ENCODE data around the gene AGBL1. TPM values are rescaled to one million over a fixed set of nuclear protein-coding genes. Genes with fewer than 3 reads are reported as not detected.

Gene AGBL1
- polyA plus RNA-seq, 1 donor (not counting 4 experiments of a cell fraction or from before 2014, with no cell fraction given): not detected

DNA sequence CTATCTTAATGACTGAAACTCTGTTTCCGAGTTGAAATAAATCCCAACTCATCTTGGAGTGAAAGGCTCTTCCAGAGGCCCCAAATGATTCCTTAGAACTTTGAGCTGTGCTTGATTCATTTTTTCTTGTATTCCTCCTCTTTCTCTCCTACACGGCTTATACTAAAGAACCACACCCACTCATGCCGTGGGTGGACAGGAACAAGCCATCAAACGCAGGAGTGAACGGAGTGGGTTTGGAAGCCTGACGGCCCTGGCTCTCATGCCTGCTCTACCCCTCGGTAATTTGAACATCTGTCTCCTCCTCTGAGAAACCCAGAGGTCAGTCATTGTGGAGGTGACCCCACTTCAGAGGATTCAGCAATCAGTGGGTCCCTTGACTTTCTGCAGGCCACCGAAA lies 236.5 kb downstream of the AGBL1 start:
- DNase-seq (ENCODE audit: low read depth, low spot score): no peak
- H3K79me2 ChIP-seq (ENCODE audit: control insufficient read depth, insufficient read depth, low read length): no peaks in the 10 kb centered on the region
- H4K20me1 ChIP-seq (ENCODE audit: control insufficient read depth, extremely low read depth, insufficient read depth, low read length): no peaks in the 10 kb centered on the region
- H2AFZ ChIP-seq (ENCODE audit: control insufficient read depth, low read length): no peak overlapping the region
- no peak overlapping the region for H3K27ac ChIP-seq (ENCODE audit: control insufficient read depth, insufficient read depth, low read length)
- H3K4me1 ChIP-seq (ENCODE audit: control insufficient read depth, extremely low read depth, insufficient read depth, low read length): no peaks in the 10 kb centered on the region
- H3K9ac ChIP-seq (ENCODE audit: control insufficient read depth, extremely low read depth, insufficient read depth, low read length): no peak overlapping the region
- no peaks in the 10 kb centered on the region for H3K27me3 ChIP-seq (ENCODE audit: control insufficient read depth, extremely low read depth, insufficient read depth, low read length)
- H3K4me2 ChIP-seq (ENCODE audit: control insufficient read depth, extremely low read depth, insufficient read depth, low read depth, low read length): no peak overlapping the region
- no peaks in the 10 kb centered on the region for H3K9me3 ChIP-seq (ENCODE audit: control insufficient read depth, low read depth, low read length)
- TF ChIP-seq, protein P1, sequence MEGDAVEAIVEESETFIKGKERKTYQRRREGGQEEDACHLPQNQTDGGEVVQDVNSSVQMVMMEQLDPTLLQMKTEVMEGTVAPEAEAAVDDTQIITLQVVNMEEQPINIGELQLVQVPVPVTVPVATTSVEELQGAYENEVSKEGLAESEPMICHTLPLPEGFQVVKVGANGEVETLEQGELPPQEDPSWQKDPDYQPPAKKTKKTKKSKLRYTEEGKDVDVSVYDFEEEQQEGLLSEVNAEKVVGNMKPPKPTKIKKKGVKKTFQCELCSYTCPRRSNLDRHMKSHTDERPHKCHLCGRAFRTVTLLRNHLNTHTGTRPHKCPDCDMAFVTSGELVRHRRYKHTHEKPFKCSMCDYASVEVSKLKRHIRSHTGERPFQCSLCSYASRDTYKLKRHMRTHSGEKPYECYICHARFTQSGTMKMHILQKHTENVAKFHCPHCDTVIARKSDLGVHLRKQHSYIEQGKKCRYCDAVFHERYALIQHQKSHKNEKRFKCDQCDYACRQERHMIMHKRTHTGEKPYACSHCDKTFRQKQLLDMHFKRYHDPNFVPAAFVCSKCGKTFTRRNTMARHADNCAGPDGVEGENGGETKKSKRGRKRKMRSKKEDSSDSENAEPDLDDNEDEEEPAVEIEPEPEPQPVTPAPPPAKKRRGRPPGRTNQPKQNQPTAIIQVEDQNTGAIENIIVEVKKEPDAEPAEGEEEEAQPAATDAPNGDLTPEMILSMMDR (optimal IDR thresholded peaks at IDR 0.05 in 1 of 3, IDR thresholded peaks at IDR 0.05 in 1 of 3, conservative IDR thresholded peaks at IDR 0.05 in 1 of 3; ENCODE audit: extremely low read depth in 1 of 3, insufficient read depth in 2 of 3, low read length in 3 of 3): no peak
- no peak for TF ChIP-seq EZH2 (IDR thresholded peaks at IDR 0.05; ENCODE audit: low read length)
- FAIRE-seq: no peak
- H3K36me3 ChIP-seq (ENCODE audit: control insufficient read depth in 2 of 2, extremely low read depth in 1 of 2, insufficient read depth in 2 of 2, low read length in 2 of 2): no peaks in the 10 kb centered on the region
- no peaks in the 10 kb centered on the region for H3K9me1 ChIP-seq (ENCODE audit: control insufficient read depth, extremely low read depth, insufficient read depth, low read length)
- no peak overlapping the region for H3K4me3 ChIP-seq (ENCODE audit: control insufficient read depth in 2 of 3, extremely low read depth in 1 of 3, insufficient read depth in 2 of 3, low read depth in 1 of 3, low read length in 3 of 3)
- dilution Hi-C loops (cut with MboI; ENCODE audit: extremely low pct_ligation_motif_present, low sequenced_read_pairs): no loop called here

DNA sequence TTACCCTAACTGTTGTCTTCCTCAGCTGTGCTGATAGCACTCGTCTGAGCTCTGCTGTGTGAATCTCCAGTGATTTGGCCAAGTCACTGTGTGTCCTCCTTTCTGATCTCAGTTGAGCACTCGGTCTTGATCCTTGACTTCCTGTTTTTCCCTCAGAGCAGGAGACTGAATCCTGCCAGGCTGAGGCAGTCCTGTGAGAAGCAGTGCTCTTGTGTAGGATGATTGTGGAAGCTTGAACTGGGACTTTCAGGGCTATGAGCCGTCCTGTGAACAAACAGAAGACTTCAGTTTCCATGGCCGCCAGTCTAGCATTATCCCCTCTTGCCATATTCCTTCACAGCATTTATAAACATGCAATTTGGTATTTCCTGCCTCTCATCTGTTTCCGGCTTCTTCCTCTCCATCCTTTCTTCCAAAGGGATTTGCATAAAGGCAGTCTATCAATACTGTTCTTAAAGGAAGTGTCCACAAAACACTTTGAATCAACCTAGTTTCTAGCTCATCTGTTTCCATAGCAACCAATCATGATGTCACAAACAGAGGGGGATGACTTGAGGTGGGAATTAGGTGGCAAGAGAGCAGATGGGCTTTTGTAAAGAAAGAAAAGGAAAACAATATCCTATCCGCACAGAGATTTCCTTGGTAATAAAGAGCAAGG lies 237.2 kb downstream of the AGBL1 start:
- H2AFZ ChIP-seq (ENCODE audit: control insufficient read depth, low read length): no peak overlapping the region
- H3K36me3 ChIP-seq (ENCODE audit: control insufficient read depth in 2 of 2, extremely low read depth in 1 of 2, insufficient read depth in 2 of 2, low read length in 2 of 2): no peaks in the 10 kb centered on the region
- no peak for FAIRE-seq
- DNase-seq (ENCODE audit: low read depth, low spot score): no peak
- TF ChIP-seq, protein P1 (optimal IDR thresholded peaks at IDR 0.05 in 1 of 3, IDR thresholded peaks at IDR 0.05 in 1 of 3, conservative IDR thresholded peaks at IDR 0.05 in 1 of 3; ENCODE audit: extremely low read depth in 1 of 3, insufficient read depth in 2 of 3, low read length in 3 of 3): no peak
- TF ChIP-seq EZH2 (IDR thresholded peaks at IDR 0.05; ENCODE audit: low read length): no peak
- no peaks in the 10 kb centered on the region for H3K4me1 ChIP-seq (ENCODE audit: control insufficient read depth, extremely low read depth, insufficient read depth, low read length)
- H3K9me3 ChIP-seq (ENCODE audit: control insufficient read depth, low read depth, low read length): no peaks in the 10 kb centered on the region
- dilution Hi-C loops (cut with MboI; ENCODE audit: extremely low pct_ligation_motif_present, low sequenced_read_pairs): no loop called here
- H3K27me3 ChIP-seq (ENCODE audit: control insufficient read depth, extremely low read depth, insufficient read depth, low read length): no peaks in the 10 kb centered on the region
- no peaks in the 10 kb centered on the region for H4K20me1 ChIP-seq (ENCODE audit: control insufficient read depth, extremely low read depth, insufficient read depth, low read length)
- H3K79me2 ChIP-seq (ENCODE audit: control insufficient read depth, insufficient read depth, low read length): no peaks in the 10 kb centered on the region
- no peak overlapping the region for H3K9ac ChIP-seq (ENCODE audit: control insufficient read depth, extremely low read depth, insufficient read depth, low read length)
- H3K27ac ChIP-seq (ENCODE audit: control insufficient read depth, insufficient read depth, low read length): no peak overlapping the region
- no peak overlapping the region for H3K4me3 ChIP-seq (ENCODE audit: control insufficient read depth in 2 of 3, extremely low read depth in 1 of 3, insufficient read depth in 2 of 3, low read depth in 1 of 3, low read length in 3 of 3)
- no peaks in the 10 kb centered on the region for H3K9me1 ChIP-seq (ENCODE audit: control insufficient read depth, extremely low read depth, insufficient read depth, low read length)
- H3K4me2 ChIP-seq (ENCODE audit: control insufficient read depth, extremely low read depth, insufficient read depth, low read depth, low read length): no peak overlapping the region
